HG03175 (cell line): ENCODE data around the gene GALNT12.

Source experiments
- ATAC-seq: cut with Tn5 transposase; IDR thresholded peaks from one replicate; pipeline ENCODE4 v1.9.1; 2021; ENCODE audit warnings: mild to moderate bottlenecking, moderate library complexity; ENCODE audit not compliant: unreplicated experiment

Gene GALNT12

DNA sequence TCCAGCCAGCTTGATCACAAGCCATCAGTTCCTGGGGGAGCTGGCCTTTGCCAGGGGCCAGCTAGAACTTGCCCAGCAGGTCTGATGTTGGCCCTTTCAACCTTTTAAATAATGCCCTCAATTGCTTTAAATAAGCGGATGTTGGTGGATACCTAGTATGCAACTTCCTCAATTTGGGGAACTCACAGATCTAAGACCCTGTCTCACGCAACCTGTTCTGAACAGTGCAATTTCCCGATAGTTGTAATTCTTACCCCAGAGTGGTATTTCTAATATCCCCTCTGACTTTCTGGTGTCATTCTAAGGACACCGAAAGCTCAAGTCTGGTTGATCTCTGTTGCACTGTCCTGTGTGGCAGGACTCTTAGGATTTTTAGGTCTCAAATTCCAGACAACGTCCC, 23.1 kb downstream of the GALNT12 start:
- no peak for ATAC-seq

DNA sequence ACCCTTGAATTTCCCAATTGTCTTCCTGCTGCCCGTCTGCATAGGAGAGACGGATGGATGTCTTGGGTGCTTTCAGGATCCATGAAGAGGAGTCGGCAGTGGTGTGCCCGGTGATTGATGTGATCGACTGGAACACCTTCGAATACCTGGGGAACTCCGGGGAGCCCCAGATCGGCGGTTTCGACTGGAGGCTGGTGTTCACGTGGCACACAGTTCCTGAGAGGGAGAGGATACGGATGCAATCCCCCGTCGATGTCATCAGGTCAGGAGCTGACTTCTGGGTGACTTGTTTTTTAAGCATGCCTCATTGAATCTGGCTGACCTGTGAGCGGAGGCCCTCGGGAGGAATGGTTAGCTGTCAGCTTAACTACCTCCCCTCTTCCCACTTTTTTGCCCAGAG, 24.2 kb downstream of the GALNT12 start:
- no peak for ATAC-seq

GRCh38 chr9:98832768-98833089, 25.3 kb downstream of the GALNT12 start:
- no peak for ATAC-seq

- no peak for ATAC-seq
Observed at GRCh38 chr9:98833090-98833956, 25.9 kb downstream of the GALNT12 start.

GRCh38 chr9:98834386-98834785, 26.9 kb downstream of the GALNT12 start:
- no peak for ATAC-seq

DNA sequence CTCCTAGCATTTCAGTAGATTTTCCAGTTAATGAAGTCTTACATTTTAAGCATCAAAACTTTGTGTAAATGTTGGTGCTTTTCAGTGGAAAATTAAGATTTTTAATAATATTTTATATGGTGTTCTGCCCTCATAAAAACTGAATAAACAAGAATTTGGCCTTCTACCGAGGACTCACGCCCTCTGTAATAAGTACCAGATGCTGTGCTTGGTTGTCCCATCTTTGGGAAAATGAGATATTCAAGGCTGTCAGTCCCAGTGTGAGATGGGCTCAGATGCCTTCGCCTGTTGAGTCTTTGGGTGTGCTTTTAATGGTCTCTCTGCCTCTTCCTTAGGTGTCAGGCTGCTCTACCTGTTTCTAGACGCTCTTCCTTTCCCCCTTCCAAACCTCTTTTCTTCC, 28.7 kb downstream of the GALNT12 start:
- no peak for ATAC-seq

- no peak for ATAC-seq
Observed at GRCh38 chr9:98837516-98837915, 30.0 kb downstream of the GALNT12 start.

DNA sequence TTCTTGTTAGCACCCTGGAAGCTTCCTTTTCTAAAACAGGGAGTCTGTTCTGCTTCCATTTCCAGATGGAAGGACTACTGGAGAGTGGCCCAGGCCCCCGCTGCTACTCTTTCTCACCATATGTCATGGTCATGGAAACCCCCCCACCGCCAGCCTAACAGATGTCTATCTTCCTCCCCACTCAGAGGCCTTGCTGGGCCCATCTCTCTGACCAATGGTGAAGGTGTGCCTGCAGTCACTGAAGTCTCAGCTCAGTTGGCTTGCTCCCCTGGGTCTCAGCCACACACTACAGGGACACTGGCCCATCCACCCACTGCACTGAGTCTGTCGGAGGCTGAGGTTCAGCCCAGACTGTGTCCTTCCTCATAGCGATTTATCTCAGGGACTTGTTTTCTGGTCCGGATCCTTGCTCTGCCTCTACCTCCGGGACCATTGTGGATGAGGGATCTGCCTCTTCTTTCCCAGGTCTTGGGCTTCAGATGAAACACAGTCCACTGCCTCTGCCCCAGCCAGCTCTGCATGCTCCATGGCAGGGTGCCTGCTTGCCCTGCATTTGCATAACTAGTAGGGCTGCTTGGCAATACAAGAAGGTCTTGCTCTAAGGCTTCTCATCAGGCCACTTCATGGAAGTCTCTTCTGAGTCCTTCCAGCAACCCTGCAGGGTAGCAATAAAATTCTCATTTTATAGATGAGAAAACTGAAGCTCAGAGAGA, 30.8 kb downstream of the GALNT12 start:
- no peak for ATAC-seq

DNA sequence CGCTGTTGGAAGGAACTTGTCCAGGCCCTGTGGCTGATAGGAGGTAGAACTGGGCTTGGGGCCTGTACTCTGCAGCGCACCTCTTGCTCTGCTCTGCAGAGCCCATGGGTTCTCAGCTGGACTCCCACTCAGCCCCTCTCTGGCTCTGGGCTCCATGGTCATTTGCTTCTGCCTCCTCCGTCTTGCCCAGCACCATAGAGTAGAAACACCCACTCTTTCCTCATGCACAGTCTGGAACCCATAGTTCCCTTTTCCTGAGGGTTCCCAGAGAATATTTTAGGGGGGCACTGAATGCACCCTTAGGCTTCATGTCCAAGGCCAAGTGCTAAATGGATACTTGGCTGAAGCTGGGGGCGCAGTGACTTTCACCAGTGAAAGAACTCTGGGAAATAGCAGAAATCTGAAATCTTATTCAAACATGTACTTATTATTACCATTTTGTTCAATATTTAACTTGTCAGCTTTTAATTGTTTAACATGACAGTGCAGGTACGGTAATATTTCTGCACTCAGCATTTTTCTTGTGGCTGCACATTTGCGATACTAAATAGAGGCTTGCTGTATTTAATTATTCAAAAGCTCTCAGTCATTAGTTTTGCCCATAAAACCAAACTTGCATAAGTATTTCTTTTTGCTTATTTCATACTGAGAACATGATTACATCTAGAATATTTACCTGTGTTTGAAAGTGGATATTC, 31.5 kb downstream of the GALNT12 start:
- no peak for ATAC-seq

- ATAC-seq, result no peak
Observed at GRCh38 chr9:98839724-98840123, 32.3 kb downstream of the GALNT12 start.

- ATAC-seq, result no peak
Observed at GRCh38 chr9:98842510-98842909, 35.0 kb downstream of the GALNT12 start.

GRCh38 chr9:98846081-98846480, 38.6 kb downstream of the GALNT12 start:
- no peak for ATAC-seq

- no peak for ATAC-seq
Observed at GRCh38 chr9:98846879-98847278, 39.4 kb downstream of the GALNT12 start.

- ATAC-seq, result peak; percentile 92
Observed at GRCh38 chr9:98848450-98849149, 41.1 kb downstream of the GALNT12 start.

DNA sequence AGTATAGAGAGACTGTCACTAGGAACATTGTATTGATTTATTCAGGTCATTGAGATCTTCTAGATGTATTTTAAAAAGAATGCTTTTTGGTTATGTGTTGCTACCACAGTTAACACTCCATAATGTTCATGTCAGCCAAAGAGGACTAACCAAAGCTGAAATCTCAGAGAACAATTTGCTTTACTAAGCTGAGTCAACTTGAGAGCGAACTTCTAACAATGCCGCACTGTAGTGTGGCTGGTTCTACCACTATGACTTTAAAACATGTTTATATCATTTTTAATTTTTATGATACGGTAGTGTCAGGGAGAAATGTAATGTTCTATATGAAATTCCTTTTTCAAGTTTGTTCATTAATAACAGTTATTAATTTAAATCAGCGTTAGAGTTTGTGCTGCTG, 42.1 kb downstream of the GALNT12 start:
- ATAC-seq, result no peak

DNA sequence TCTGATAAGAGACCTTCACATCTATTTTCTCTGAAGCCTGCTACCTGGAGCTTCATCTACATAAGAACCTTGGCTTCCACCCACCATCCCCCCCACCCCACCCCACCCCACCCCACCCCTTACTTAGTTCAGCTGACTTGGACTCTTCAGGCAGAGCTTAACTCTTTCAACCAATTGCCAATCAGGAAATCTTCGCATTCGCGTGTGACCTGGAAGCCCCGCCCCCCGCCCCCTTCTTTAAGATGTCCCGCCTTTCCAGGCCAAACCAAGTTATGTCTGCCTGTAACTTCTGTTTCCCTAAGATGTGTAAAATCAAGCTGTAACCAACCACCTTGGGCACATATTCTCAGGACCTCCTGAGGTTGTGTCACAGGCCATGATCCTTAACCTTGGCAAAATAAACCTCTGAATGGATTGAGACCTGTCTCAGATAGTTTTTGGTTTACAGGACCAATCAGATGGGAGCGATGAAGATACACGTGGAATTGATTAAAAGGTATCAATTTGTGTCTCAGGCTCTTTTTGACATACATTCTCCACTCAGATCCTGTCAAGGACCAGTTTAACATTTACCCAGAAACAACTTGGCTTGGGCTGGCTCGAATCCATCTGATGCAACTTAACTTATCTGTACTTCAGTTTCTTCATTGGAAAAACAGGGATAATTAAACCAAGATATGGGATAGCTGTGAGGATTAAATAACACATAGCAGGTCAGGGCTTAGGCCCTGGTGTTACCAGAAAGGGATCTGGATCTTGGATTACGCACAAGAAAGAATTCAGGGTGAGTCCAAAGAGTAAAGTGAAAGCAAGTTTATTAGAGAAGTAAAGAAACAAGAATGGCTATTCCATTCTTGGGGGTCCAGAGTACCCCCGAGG, 43.6 kb downstream of the GALNT12 start:
- no peak for ATAC-seq

GRCh38 chr9:98851730-98852459, 44.4 kb downstream of the GALNT12 start:
- no peak for ATAC-seq

DNA sequence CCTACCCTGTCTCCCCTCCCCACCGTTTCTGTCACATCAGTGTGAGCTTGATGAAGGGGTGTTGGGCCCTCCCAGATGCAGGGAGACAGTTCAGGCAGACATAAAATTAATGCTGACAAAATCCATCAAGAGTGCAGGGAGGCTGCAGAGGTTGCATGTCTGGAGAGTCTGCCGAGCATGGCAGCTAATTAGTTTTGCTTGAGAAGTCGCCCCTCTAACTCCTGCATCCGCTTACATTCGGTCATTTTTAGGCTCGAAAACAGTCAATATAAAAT, 44.9 kb downstream of the GALNT12 start:
- no peak for ATAC-seq

- no peak for ATAC-seq
Observed at GRCh38 chr9:98852961-98853360, 45.5 kb downstream of the GALNT12 start.

DNA sequence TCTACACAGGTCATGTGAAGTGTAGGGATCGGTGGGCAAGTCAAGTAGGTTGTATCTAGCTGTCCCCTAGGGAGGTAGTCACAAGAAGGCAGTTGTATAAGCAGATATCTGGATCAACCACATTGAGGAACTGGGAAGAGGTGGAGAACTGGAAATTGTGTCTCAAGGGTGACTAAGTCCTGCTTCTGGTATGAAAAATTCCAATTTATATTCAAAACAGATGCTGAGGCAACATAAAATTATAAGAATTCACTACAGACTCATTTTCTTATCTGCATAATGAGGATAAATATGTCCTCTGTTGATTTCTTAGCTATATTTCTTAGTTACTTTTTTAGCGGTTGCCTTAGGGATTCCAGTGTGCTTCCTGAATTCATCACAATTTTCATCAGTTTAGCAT, 46.8 kb downstream of the GALNT12 start:
- no peak for ATAC-seq
